HEK293 (cell line): ENCODE measurements around the gene SOX30.
A peak's percentile ranks its signal among the peaks of the same experiment; 100 is the strongest.

Experiments
- CTCF ChIA-PET: fragments of 350-600 bp; formaldehyde crosslinking; extraction: SDS; loops from one replicate; lab custom pipeline; 2021; ENCODE audit warnings: antibody characterized with exemption; lab: Yijun Ruan, JAX
- POLR2A ChIA-PET: fragments of 300-600 bp; formaldehyde crosslinking; extraction: SDS; loops from one replicate; lab custom pipeline; 2020; ENCODE audit warnings: antibody characterized with exemption, inconsistent platforms; lab: Yijun Ruan, JAX
- H3K27ac ChIP-seq: fragments of 200-500 bp; sonication (Bioruptor generic); 2 replicates; pipeline ENCODE4 v1.5.1; 2014; ENCODE audit warnings: low read depth, low read length, control low read depth, inconsistent platforms; ENCODE audit errors: extremely low read depth
- H3K36me3 ChIP-seq, 2 experiments: fragments of 200-500 bp in 1 of 2; sonication (Bioruptor generic) in 1 of 2; 1 replicate in 1 of 2; 2 replicates in 1 of 2; pipeline ENCODE4 v1.5.1; 2014 to 2017; ENCODE audit warnings: inconsistent platforms in 2 of 2, low read length in 2 of 2; ENCODE audit not compliant: control insufficient read depth in 2 of 2, insufficient read depth in 1 of 2
- H3K4me1 ChIP-seq: fragments of 200-500 bp; sonication (Bioruptor generic); 2 replicates; pipeline ENCODE4 v1.5.1; 2014; ENCODE audit warnings: mild to moderate bottlenecking, low read length, inconsistent platforms; ENCODE audit not compliant: control insufficient read depth, insufficient read depth
- H3K4me3 ChIP-seq: 2 replicates; pipeline ENCODE4 v1.5.1; 2011; ENCODE audit warnings: low read depth, mild to moderate bottlenecking, control low read depth, low read length, moderate library complexity
- H3K9me3 ChIP-seq: fragments of 200-500 bp; sonication (Bioruptor generic); 2 replicates; pipeline ENCODE4 v1.5.1; 2014; ENCODE audit warnings: low read depth, low read length, inconsistent platforms; ENCODE audit not compliant: control insufficient read depth, insufficient read depth
- BCL6B ChIP-seq: fragments of 450-650 bp; formaldehyde crosslinking; IDR thresholded peaks from 2 replicates; pipeline ENCODE4 v1.5.1; 2017; ENCODE audit warnings: missing biosample characterization, missing genetic modification characterization
- KLF17 ChIP-seq: fragments of 450-650 bp; formaldehyde crosslinking; IDR thresholded peaks from 2 replicates; pipeline ENCODE4 v1.5.1; 2016; ENCODE audit warnings: missing biosample characterization, missing genetic modification characterization
- ZBTB17 ChIP-seq: fragments of 450-650 bp; formaldehyde crosslinking; IDR thresholded peaks from 2 replicates; pipeline ENCODE4 v1.5.1; 2016; ENCODE audit warnings: missing biosample characterization, missing genetic modification characterization
- ZEB2 ChIP-seq: fragments of 450-650 bp; formaldehyde crosslinking; IDR thresholded peaks from 2 replicates; pipeline ENCODE4 v1.5.1; 2016; ENCODE audit warnings: missing biosample characterization, missing genetic modification characterization
- ZNF157 ChIP-seq: fragments of 450-650 bp; formaldehyde crosslinking; IDR thresholded peaks from 2 replicates; pipeline ENCODE4 v1.5.1; 2016; ENCODE audit warnings: missing biosample characterization, missing genetic modification characterization
- ZNF169 ChIP-seq: fragments of 450-650 bp; formaldehyde crosslinking; IDR thresholded peaks from 2 replicates; pipeline ENCODE4 v1.5.1; 2016; ENCODE audit warnings: missing biosample characterization, missing genetic modification characterization
- ZNF19 ChIP-seq: fragments of 450-650 bp; formaldehyde crosslinking; IDR thresholded peaks from 2 replicates; pipeline ENCODE4; 2016; ENCODE audit warnings: missing biosample characterization, missing genetic modification characterization, low read depth
- ZNF214 ChIP-seq: fragments of 450-650 bp; formaldehyde crosslinking; IDR thresholded peaks from 2 replicates; pipeline ENCODE4 v1.5.1; 2017; ENCODE audit warnings: missing biosample characterization, mild to moderate bottlenecking, missing genetic modification characterization, borderline replicate concordance
- ZNF239 ChIP-seq: fragments of 450-650 bp; formaldehyde crosslinking; IDR thresholded peaks from 2 replicates; pipeline ENCODE4 v1.5.1; 2016; ENCODE audit warnings: missing biosample characterization, missing genetic modification characterization
- ZNF26 ChIP-seq: fragments of 450-650 bp; formaldehyde crosslinking; IDR thresholded peaks from 2 replicates; pipeline ENCODE4 v1.5.1; 2016; ENCODE audit warnings: missing biosample characterization, missing genetic modification characterization
- ZNF274 ChIP-seq, 2 experiments: fragments of 200-500 bp in 1 of 2; fragments of 450-650 bp in 1 of 2; sonication (Bioruptor generic) in 1 of 2; formaldehyde crosslinking in 1 of 2; IDR thresholded peaks; 2 replicates each; pipeline versions ENCODE4 v1.5.1 to v1.6.1; 2014 to 2016; ENCODE audit warnings: borderline replicate concordance in 1 of 2, inconsistent platforms in 1 of 2, low read length in 1 of 2, missing biosample characterization in 1 of 2, missing genetic modification characterization in 1 of 2
- ZNF324 ChIP-seq: fragments of 450-650 bp; formaldehyde crosslinking; IDR thresholded peaks from 2 replicates; pipeline ENCODE4 v1.5.1; 2016; ENCODE audit warnings: missing biosample characterization, missing genetic modification characterization
- ZNF335 ChIP-seq: fragments of 450-650 bp; formaldehyde crosslinking; conservative IDR thresholded peaks from 2 replicates; pipeline ENCODE4 v1.5.1; 2016; ENCODE audit warnings: missing biosample characterization, missing genetic modification characterization
- ZNF354C ChIP-seq: fragments of 450-650 bp; formaldehyde crosslinking; IDR thresholded peaks from 2 replicates; pipeline ENCODE4 v1.5.1; 2016; ENCODE audit warnings: missing biosample characterization, missing genetic modification characterization, low read depth, borderline replicate concordance
- ZNF366 ChIP-seq: fragments of 450-650 bp; formaldehyde crosslinking; conservative IDR thresholded peaks from 2 replicates; pipeline ENCODE4 v1.5.1; 2016; ENCODE audit warnings: missing biosample characterization, missing genetic modification characterization
- ZNF394 ChIP-seq: fragments of 450-650 bp; formaldehyde crosslinking; IDR thresholded peaks from 2 replicates; pipeline ENCODE4 v1.5.1; 2016; ENCODE audit warnings: missing biosample characterization, missing genetic modification characterization, mild to moderate bottlenecking, moderate library complexity, borderline replicate concordance
- ZNF596 ChIP-seq: fragments of 450-650 bp; IDR thresholded peaks from 2 replicates; pipeline ENCODE4 v1.5.0; 2018; ENCODE audit warnings: missing biosample characterization, mild to moderate bottlenecking, missing genetic modification characterization, moderate library complexity
- ZNF629 ChIP-seq: fragments of 450-650 bp; formaldehyde crosslinking; IDR thresholded peaks from 2 replicates; pipeline ENCODE4 v1.5.1; 2017; ENCODE audit warnings: missing biosample characterization, missing genetic modification characterization
- ZNF639 ChIP-seq: fragments of 450-650 bp; formaldehyde crosslinking; IDR thresholded peaks from 2 replicates; pipeline ENCODE4 v1.5.1; 2016; ENCODE audit warnings: missing biosample characterization, missing genetic modification characterization
- ZNF677 ChIP-seq: fragments of 450-650 bp; IDR thresholded peaks from 2 replicates; pipeline ENCODE4 v1.5.0; 2018; ENCODE audit warnings: missing biosample characterization, mild to moderate bottlenecking, missing genetic modification characterization, moderate library complexity
- ZNF704 ChIP-seq: fragments of 450-650 bp; formaldehyde crosslinking; IDR thresholded peaks from 2 replicates; pipeline ENCODE4 v1.5.1; 2016; ENCODE audit warnings: missing biosample characterization, missing genetic modification characterization
- ZNF843 ChIP-seq: fragments of 450-650 bp; formaldehyde crosslinking; IDR thresholded peaks from 2 replicates; pipeline ENCODE4 v1.5.1; 2016; ENCODE audit warnings: missing biosample characterization, missing genetic modification characterization

SOX30 gene

GRCh38 chr5:157668356-157668755 lies 16.1 kb upstream of the SOX30 start:
- TF ChIP-seq ZNF366 (tag by site-specific recombination) (peak; percentile 89), ZNF843 (no peak), ZBTB17 (tag by site-specific recombination) (peak; percentile 92), ZEB2 (tag by site-specific recombination) (no peak)
- Histone ChIP-seq H3K9me3 (no peaks in the 10 kb centered on the region), H3K4me3 (no peak overlapping the region), H3K36me3 (no peaks in the 10 kb centered on the region), H3K4me1 (peaks cover 7% of the 10 kb centered on the region), H3K27ac (no peak overlapping the region)
- POLR2A ChIA-PET = interaction anchor here (1.2 kb wide), 1 partner anchor 75 kb away, joined by 4 read pairs; the partner anchor contains the start of gene LSM11
- CTCF ChIA-PET = interaction anchor here (0.6 to 2.2 kb wide), 6 partner anchors 49 to 406 kb away, joined by 3 to 20 read pairs (median 5); partner anchors contain the start of gene LSM11

- POLR2A ChIA-PET = no interaction called here
- CTCF ChIA-PET = interaction anchor here (1.7 kb wide), 1 partner anchor 77 kb away, joined by 6 read pairs; no protein-coding TSS in a partner anchor
- TF ChIP-seq ZNF639 (tag by site-specific recombination) = no peak
- no peak for TF ChIP-seq ZNF704
- no peak for TF ChIP-seq BCL6B (tag by site-specific recombination)
- no peak for TF ChIP-seq ZNF324
- no peak for TF ChIP-seq ZNF157 (tag by site-specific recombination)
- TF ChIP-seq ZNF596 (tag by site-specific recombination) = no peak
- no peak for TF ChIP-seq ZNF335 (tag by site-specific recombination)
- no peak for TF ChIP-seq ZNF354C (tag by site-specific recombination)
- TF ChIP-seq ZNF26 (tag by site-specific recombination) = no peak
- no peak for TF ChIP-seq ZNF274 (IDR thresholded peaks at IDR 0.05; ENCODE audit: low read length)
- TF ChIP-seq ZNF274 (tag by site-specific recombination; IDR thresholded peaks at IDR 0.05; ENCODE audit: borderline replicate concordance) = no peak
- TF ChIP-seq ZNF677 (tag by site-specific recombination) = no peak
- no peak for TF ChIP-seq ZNF239
- TF ChIP-seq ZNF19 (tag by site-specific recombination) = no peak
- TF ChIP-seq ZNF214 (tag by site-specific recombination) = no peak
- no peak for TF ChIP-seq ZNF169
- no peak for TF ChIP-seq ZNF629 (tag by site-specific recombination)
- no peak for TF ChIP-seq ZNF394 (tag by site-specific recombination)
- TF ChIP-seq KLF17 (tag by site-specific recombination) = no peak
- Histone ChIP-seq H3K36me3 (no peaks in the 10 kb centered on the region), H3K9me3 (no peaks in the 10 kb centered on the region), H3K4me3 (no peak overlapping the region), H3K27ac (no peak overlapping the region), H3K4me1 (peaks cover 5% of the 10 kb centered on the region)
These were observed 13.3 kb upstream of the SOX30 start for GRCh38 chr5:157665467-157666070.
